ENCODE data around the gene NEU2.
"Not testable (repeated sequence)": the region's sequence is repeated elsewhere in the genome, so short reads cannot be mapped to it uniquely, and the experiment has no call there.

NEU2 gene

GRCh38 chr2:233010569-233011267, 21.8 kb upstream of the NEU2 start:
- no peak for DNase-seq

GRCh38 chr2:233011268-233011650, 21.2 kb upstream of the NEU2 start:
- DNase-seq: no peak

GRCh38 chr2:233011702-233012131, 20.8 kb upstream of the NEU2 start:
- DNase-seq: no peak

GRCh38 chr2:233012301-233012971, 20.0 kb upstream of the NEU2 start:
- no peak for DNase-seq

GRCh38 chr2:233013027-233013461, 19.4 kb upstream of the NEU2 start, which contains the start of gene NGEF:
Gene NGEF, minus strand, starts transcription at chr2:233013256. Its CDS starts 38,366 bp downstream, at chr2:232974890.
- DNase-seq: no peak

- no peak for DNase-seq
Observed at GRCh38 chr2:233013650-233014049, 18.8 kb upstream of the NEU2 start.

GRCh38 chr2:233015019-233015645, 17.3 kb upstream of the NEU2 start:
- no peak for DNase-seq

GRCh38 chr2:233017947-233018346, 14.5 kb upstream of the NEU2 start:
- no peak for DNase-seq

GRCh38 chr2:233019610-233020009, 12.9 kb upstream of the NEU2 start:
- DNase-seq: not testable (repeated sequence)

GRCh38 chr2:233020454-233020853, 12.0 kb upstream of the NEU2 start:
- no peak for DNase-seq

- no peak for DNase-seq
Observed at GRCh38 chr2:233021771-233022170, 10.7 kb upstream of the NEU2 start.

GRCh38 chr2:233022561-233022960, 9.9 kb upstream of the NEU2 start:
- no peak for DNase-seq

GRCh38 chr2:233023007-233023760, 9.3 kb upstream of the NEU2 start:
- DNase-seq: no peak

GRCh38 chr2:233023761-233024410, 8.6 kb upstream of the NEU2 start:
- no peak for DNase-seq

GRCh38 chr2:233025706-233026105, 6.8 kb upstream of the NEU2 start:
- no peak for DNase-seq

- DNase-seq: no peak
Observed at GRCh38 chr2:233026198-233026813, 6.2 kb upstream of the NEU2 start.

- no peak for DNase-seq
Observed at GRCh38 chr2:233029321-233029720, 3.2 kb upstream of the NEU2 start.

GRCh38 chr2:233031556-233032500, 644 bp upstream of the NEU2 start:
- DNase-seq: no peak

GRCh38 chr2:233033672-233034071, 1.2 kb downstream of the NEU2 start:
- DNase-seq: no peak

GRCh38 chr2:233034091-233034882, 1.8 kb downstream of the NEU2 start:
- DNase-seq: no peak

Measured in activated gamma-delta T cell (primary cell).